COLO829 (cell line): ENCODE measurements around the gene GARIN3.
"Not testable (repeated sequence)": the region's sequence is repeated elsewhere in the genome, so short reads cannot be mapped to it uniquely, and the experiment has no call there.

ENCODE experiments used
- DNase-seq: peaks from one replicate; pipeline ENCODE4 v3.0.0; 2012; ENCODE audit warnings: low spot score

The GARIN3 gene

DNA sequence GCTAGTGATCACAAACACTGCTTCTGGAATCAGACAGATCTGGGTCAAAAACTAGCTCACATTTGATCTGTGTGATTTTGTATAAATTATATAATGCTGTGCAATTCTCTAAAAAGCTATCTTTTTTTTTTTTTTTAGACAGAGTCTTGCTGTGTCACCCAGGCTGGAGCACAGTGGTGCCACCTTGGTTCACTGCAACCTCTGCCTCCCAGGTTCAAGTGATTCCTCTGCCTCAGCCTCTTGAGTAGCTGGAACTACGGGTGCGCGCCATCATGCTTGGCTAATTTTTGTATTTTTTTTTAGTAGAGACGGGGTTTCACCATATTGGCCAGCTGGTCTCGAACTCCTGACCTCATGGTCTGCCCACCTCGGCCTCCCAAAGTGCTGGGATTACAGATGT is 19.1 kb upstream of the GARIN3 start:
- not testable (repeated sequence) for DNase-seq

DNA sequence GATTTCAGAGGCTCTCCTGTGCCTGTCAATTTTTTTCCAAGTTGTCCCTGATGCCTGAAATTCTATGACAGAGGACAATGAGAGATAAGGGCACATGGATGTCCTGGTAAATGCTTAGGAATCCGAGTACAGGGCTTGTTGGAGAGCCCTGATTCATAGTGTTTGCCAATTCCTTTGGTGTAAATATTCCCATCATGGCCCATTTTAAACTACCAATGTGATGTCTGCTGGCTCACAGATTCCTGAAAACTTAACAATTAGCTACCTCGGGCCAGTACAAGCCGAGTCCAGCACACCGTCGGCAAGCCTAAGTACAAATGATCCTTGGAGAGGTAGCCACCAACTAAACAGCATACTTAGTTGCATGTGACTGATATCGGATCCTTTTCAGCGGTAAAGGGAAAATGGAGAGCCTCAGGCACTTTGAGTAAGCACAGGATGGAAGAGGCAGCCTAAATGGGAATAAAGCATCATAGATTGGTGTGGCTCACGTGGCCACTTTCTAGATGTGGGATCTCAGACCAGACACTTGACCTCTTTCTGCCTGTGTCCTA is 18.1 kb upstream of the GARIN3 start:
- DNase-seq: no peak

DNA sequence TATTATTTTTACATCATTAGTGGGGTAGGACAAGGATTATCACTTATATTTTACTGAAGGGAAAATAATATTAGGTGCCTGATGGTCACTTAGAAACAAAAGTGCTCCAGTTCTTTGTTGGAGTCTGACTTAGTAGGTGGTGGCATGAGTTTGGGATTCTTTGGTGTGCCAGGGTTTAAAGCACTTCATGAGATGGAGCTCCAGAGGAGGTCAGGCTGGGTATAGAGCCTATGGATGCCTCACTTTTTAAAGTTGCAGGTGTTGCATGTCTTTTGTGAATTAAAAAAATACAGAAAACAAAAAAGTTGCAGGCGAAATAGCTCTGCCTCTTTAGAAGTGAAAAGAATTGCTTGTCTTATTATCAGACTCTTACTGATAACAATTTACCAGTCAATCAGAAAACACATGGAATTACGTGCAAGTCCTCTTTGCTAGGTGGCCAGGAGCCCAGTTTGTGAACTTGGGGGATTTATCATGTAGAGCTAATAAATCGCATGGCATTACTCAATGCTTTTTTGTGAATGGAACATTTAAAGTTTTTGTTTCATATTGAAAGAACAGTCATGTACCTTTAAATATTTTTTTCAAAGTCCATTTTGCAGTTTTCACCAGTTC is 16.2 kb upstream of the GARIN3 start:
- DNase-seq: no peak

DNA sequence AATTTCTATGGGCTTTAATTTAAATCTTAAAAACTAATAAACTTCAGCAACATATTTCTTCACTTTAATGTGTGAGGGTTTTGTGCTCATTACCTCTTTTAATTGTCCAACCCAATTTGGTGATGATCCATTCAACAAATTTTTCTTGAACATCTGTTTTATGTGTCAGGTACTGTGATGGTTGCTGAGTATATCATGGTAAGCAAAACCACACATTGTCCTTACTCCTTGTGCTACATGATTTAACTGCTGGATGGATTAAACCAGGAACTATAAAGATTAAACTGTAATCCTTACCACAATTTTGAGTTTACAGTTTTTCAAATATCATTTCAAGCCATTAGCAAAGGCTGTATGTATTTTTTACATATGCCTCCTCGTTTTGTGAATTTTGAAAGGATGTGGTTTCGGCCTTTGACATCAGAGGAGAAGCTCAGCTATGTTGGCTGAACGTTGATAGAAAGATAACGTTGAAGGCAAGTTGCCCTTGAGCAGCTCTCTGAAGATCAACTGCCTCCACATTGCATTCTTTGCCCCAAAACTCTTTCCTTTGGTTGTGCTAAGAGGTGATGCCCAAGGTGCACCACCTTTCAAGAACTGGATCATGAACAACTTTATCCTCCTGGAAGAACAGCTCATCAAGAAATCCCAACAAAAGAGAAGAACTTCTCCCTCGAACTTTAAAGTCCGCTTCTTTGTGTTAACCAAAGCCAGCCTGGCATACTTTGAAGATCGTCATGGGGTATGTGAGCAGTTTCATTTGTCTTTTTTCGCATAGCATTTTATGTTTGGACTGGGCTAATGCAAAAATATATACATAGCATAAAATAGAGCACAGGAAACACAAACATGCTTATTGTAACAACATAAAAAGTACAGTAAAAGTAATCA is 14.6 kb upstream of the GARIN3 start, which contains the start of gene ITK:
Gene ITK (plus strand): TSS at position 467 of the 891 bp plus-strand sequence. CDS start 138 bp downstream, at position 605.
- DNase-seq: no peak

DNA sequence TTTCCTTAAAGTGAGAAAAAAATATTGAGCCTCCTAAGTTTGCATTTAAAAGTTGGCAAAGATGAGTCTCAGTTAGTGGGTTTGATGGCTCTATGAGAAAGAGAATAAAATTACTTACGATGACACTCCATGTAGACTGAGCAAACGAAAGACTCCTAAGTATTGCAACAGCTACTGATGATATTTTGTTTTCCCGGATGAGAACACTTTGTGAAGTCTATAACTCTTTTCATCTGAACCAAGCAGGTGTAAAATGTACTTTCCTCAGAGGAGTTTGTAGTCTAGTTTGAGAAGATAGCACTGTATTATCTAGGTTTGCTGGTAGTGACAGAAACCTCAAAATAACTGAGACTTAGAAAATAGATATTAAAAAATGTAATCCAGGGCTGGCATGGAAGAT is 12.9 kb upstream of the GARIN3 start:
- DNase-seq: no peak

DNA sequence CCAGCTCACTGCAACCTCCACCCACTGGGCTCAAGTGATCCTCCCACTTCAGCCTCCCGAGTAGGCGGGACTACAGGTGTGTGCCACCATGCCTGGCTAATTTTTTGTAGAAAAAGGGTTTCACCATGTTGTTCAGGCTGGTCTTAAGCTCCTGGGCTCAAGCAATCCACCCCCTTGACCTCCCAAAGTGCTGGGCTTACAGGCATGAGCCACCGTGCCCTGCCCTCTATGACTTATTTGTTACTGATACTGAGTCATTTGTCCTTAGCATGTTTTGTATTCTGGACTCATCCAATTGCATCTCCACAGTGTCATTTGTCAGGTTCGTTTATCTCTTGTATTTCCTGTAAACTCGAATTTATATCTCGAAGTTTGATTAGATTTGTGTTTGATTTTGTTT is 11.9 kb upstream of the GARIN3 start:
- DNase-seq: no peak

DNA sequence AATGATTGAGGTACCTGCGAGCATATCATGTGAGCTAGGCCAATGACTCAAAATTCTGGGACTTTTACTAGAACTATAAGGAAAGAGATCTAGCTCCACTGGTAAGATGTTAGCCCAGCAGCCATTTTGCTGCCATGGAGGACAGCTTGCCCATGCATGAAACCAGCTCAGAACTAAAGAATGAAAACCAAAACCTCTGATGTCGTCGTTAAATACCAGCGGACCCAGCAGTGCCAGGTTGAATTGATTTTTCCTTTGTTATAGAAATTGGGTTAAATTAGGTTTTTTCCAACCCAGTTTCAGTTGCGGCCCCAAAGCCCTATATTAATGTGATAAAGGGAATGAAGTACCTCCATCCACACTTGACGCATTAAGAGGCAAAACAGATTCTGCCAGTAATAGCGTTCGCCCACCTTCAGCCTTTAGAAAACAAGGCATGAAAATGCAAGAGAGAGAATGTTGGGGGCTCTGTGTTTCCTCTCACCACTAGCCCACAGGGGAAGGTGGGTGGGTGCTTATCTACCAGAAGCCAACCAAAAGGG is 9.1 kb upstream of the GARIN3 start:
- DNase-seq: no peak

DNA sequence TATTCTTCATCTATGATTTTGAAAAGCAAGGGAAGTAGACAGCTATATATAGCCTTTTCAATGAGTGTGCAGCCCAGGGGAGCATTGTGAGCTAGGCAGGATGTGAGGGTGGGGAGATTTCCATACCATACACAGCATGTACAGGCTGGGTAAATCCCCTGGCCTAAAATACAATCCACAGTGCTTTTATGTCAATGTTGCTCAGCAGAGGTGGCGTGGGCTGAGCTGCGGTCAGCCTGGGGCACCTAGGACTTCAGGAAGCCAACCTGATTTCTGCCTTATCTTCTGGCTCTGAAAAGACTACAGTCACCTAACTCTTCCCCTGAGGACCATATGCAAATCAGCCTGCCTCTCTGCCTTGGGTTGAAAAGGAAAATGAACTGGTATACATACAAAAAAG is 6.3 kb upstream of the GARIN3 start:
- DNase-seq: peak; percentile 27

DNA sequence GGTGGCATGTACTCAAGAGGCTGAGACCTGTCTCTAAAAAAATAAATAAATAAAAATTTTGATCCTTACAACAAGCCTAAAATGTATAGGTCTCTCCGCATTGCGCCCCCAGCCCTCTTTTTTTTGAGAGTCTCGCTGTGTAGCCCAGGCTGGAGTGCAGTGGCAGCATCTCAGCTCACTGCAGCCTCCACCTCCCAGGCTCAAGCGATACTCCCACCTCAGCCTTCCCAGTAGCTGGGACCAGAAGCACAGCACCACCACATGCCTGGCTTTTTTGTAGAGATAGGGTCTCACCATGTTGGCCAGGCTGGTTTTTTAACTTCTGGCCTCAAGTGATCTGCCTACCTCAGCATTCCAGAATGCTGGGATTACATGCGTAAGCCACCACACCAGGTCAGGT is 2.2 kb upstream of the GARIN3 start:
- DNase-seq: no peak

DNA sequence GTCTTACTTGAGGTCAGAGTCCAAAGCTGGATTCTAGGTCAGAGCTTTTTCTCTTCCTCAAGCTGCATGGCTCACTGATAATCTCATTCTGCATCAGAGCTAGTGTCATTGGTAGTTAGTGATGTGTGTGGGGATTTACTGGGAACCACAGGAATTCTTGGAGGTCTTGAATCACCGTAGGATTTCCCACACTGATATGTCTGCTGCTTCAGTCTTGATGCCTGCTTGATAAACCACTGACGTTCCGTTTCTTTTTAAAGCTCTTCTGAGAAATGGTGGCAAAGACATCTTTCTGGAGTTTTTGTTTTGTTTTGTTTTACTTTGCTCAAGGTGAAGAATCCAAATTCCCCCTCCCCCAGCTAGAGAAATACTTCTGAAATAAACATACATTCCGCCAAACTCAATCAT is 1.2 kb upstream of the GARIN3 start:
- no peak for DNase-seq

DNA sequence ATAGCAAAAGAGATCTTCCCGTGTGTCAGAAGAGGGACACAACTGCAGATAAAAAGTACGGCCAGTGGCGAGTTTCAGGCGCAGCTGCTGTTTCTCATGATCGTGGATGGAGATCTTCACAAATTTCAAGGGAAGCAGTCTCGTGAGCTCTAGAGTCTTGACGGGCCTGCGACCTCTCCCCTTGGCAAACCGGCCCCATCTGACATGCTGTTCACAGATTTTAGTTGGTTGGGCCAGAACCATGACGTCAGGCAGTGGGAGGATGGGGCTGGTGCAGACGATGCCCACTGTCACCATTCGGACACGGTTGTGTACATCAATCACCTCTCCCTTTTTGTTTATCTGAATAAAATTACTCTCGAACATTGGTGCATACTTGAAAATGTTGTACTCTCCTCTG is 396 bp downstream of the GARIN3 start:
- no peak for DNase-seq

DNA sequence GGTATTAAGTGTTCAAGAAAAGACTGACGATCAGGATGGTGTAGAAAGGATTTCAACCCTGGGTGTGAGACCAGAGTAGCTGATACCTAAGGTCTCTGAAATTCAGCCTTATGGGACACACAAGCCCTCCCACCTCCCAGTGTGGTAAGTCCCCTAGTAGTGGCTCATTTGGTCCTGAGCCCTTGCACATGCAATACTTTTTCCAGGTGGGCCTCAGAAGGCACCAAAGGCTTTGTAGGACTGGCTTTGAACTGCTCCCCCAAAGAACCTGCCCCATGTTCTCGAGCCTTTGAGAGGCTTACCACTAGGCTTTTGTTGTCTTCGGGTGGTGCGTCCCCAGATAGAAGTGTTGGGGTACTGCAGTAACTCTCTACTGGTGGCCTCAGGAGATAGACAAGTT is 803 bp downstream of the GARIN3 start:
- no peak for DNase-seq

DNA sequence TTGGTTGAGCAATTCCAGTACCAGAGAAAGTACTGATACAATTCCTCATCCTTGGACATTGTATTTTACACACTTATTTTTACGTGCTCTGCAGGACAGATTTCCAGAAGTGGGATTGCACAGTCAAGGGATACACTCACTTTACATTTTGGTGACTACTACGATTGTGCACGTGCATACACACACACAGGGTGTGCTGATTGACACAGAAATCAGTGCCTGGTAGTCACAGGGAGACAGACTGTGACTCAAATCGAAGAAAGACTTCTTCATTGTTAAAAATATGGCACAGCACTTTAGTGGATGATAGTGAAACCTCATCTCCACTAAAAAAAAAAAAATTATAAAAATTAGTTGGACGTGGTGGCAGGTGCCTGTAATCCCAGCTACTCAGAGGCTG is 1.5 kb downstream of the GARIN3 start:
- no peak for DNase-seq

DNA sequence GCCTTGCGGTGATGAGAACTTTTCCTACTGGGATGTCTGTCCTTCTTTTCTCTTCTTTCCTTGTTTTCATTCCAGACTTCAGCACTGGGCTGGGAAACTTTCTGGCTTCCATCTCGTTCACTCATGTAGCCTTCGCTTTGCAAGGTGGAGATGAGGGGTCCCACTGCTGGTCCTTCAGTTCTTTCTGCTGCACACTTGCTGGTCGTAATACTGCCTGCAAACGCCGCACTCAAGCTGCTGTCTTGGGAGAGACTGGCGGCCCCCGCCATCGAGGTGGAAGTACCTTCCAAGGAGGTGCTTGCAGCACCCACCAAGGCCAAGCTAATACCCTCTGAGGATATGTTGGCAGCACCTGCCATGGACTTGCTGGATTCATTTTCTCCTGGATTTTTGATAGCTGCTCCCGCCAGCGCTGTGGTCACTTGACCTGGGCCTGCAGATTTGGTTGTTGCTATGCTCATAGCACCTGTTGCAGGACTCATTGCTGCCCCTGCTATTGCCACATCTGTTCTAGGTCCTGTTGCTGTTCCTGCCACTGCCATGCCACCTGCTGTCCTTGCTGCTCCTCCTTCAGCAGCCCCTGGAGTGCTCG is 3.0 kb downstream of the GARIN3 start:
- DNase-seq: no peak

DNA sequence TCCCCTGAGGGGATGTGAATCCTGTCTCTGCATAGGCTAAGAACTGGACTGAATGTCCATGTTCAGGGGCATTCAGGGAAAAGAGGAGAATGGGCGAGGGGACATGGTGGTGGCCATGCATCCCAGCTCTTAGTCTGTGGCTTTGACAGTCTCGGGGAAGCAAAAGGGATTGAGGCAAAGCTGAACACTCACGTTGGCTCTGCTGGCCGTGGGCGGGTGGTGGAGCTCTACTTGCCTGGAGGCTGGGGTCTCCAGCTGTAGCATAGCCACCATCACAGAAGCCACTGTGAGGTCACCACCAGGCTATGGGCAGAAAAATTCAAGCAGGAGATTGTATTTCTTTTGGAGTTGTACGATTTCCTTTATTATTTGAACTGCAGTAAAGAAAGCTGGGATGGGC is 4.1 kb downstream of the GARIN3 start:
- DNase-seq: no peak

DNA sequence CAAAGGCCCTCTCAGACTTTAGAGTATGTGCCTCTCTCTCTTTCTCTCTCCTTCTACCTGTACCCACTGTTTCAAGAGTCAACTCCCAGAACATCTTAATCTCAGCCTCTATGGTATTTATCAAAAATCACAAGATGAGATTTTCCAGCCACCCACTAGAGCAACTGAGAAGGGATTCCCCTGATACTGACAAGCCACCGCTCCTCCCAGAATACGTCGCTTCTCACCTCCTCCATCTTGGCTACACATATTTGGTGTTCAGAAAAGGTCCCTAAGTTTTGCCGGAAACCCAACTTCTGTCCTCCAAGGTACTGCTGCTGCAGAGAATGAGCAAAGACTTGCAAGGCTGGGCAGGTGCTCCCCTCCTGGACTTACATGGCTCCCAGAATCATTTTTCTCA is 6.1 kb downstream of the GARIN3 start:
- DNase-seq: no peak

DNA sequence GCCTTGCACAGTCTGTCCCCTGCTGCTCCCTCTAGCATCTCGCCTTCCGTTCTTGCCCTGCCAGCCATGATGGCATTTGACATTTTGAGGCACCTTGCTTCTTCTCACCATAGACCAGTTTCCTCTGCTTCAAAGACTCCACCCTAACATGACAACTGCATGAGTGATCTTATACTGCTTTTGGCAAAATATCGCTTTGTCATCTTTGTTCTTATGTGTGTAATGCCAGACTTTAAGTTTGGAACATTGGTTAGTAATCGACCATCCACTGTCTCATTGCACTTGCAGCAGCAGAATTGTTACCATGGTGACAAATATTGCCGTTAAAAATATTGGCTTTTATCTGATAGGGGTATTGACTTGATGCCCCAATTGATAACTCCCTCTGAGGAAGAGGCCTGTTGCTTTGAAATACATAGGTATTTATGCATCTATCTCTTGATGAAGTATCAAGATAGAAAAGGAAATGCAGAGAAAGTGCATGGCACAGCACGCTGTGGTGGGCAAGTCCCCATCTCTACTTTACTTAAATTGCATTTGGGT is 6.8 kb downstream of the GARIN3 start:
- no peak for DNase-seq

DNA sequence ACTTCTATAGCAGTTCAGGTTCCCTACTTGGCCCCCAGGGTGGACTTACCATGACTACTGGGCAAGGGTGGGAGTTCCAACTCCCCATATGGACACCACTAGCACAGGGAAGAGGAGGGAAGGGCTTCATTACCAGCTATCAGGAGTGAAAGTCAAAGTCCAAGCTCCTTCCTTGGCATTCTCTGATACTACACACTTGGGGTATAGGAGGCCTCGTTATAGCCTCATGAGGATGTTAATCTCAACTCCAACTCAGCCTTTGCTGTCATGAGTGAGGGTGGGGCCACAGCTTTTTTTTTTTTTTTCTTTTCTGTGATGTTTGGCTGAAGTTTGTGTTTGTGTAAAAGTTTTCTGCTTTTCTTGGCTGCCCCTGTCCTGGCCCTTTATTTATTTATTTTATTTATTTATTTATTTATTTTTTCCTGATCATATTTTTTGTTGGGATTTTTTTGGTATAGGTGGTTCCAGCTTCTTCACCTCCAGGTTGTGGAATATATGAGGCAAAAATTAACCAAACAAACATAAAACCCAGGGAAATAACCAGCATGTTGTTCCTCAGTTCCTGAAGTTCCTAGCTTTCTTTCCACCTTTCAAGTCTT is 8.7 kb downstream of the GARIN3 start:
- no peak for DNase-seq

DNA sequence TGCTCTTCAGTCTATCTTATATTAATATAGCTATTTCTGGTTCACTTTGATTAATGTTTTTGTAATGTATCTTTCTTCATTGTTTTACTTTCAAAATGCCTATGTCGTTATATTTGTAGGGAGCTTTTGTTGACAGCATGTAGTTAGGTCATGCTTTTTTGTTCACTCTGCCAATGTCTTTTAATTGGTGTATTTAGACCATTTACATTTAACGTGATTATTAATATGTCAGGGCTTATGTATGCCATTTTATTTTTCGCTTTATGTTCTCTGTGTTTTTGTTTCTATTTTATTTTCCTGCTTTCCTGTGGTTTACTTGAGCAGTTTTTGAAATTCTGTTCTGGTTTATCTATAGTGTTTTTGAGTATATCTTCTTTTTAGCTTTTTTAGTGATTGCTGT is 10.8 kb downstream of the GARIN3 start:
- DNase-seq: no peak

DNA sequence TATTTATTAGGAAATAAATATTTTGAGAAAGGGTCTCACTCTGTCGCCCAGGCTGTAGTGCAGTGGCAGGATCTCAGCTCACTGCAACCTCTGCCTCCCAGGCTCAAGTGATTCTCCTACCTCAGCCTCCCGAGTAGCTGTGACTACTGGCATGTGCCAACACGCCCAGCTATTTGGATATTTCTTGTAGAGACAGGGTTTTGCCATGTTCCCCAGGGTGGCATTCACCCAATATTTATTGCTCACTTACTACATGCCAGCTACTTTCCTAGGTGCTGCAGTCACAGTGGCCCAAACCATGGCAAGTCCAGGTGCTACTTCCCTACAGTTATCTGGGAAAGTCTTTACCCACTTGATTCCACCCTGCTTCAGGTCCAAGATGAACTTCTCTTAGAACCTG is 15.1 kb downstream of the GARIN3 start:
- DNase-seq: no peak

DNA sequence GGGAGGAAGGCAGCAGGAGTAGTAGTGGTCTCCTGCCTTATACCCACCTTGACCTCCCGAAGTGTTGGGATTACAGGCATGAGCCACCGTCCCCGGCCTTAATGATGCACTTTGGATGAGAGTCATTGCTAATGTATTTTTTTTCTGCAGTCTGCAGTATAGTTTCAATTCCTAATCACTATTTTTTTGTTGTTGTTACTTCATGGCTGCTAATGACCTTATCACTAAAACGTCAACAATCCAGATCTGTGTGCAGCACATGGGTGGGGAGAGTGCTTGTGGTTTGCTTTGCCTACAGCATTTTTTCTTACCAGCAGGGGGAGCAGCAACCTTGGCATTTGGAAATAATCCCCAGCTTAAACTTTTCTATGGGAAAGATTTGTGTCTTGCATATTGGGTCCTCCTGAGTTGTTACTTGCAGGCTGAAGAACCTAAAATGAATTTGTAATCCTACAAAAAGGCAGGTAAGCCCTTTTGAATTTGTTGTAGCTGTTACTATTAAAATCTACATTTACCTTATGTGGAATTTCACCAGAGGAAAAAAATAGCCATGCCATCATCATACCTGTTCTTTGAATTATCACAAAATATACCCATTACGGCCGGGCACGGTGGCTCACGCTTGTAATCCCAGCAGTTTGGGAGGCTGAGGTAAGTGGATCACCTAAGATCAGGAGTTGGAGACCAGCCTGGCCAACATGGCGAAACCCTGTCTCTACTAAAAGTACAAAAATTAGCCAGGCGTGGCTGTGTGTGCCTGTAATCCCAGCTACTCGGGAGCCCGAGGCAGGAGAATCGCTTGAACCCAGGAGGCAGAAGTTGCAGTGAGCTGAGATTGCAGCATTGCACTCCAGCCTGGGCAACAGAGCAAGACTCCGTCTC is 17.1 kb downstream of the GARIN3 start:
- DNase-seq: peak; percentile 69
